ENCODE measurements around the gene MISP3.

DNA sequence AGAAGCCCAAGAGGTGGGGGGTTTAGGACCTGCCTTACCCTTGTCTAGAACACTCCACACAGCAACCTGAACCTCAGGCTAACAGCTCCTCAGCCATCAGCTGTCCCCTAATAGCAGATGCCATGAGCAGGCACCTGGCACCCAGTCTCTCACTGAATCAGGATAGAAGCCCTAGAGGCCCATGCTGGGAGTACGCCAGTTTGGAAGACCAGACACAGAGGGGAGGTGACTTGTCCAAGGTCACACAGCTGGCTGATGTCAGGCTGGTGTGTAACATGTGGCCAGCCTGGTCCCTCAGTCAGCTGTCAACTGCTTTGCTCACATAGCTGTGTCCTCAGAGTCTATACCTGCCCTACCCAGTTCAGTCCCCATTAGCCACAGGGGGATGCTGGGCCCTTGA lies 30.7 kb downstream of the MISP3 start:
- TF ChIP-seq, protein P1, sequence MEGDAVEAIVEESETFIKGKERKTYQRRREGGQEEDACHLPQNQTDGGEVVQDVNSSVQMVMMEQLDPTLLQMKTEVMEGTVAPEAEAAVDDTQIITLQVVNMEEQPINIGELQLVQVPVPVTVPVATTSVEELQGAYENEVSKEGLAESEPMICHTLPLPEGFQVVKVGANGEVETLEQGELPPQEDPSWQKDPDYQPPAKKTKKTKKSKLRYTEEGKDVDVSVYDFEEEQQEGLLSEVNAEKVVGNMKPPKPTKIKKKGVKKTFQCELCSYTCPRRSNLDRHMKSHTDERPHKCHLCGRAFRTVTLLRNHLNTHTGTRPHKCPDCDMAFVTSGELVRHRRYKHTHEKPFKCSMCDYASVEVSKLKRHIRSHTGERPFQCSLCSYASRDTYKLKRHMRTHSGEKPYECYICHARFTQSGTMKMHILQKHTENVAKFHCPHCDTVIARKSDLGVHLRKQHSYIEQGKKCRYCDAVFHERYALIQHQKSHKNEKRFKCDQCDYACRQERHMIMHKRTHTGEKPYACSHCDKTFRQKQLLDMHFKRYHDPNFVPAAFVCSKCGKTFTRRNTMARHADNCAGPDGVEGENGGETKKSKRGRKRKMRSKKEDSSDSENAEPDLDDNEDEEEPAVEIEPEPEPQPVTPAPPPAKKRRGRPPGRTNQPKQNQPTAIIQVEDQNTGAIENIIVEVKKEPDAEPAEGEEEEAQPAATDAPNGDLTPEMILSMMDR (IDR thresholded peaks at IDR 0.05), result no peak
- TF ChIP-seq POLR2A (IDR thresholded peaks at IDR 0.05), result no peak

All from heart left ventricle (tissue), 13 donors.